ENCODE data around the gene GIMAP6. TPM values are rescaled to one million over a fixed set of nuclear protein-coding genes. Genes with fewer than 3 reads are reported as not detected.

GIMAP6 gene
- total and polyA plus RNA-seq, 2 of the 8 experiments (the other 6 are each of a cell fraction or from before 2014, with no cell fraction given) = not detected

- no peak for FAIRE-seq
- Histone ChIP-seq H3K4me2 (ENCODE audit: insufficient read depth in 1 of 2, low read depth in 2 of 2, low read length in 2 of 2) (no peak overlapping the region), H3K4me1 (replicated peaks in 1 of 4; ENCODE audit: control insufficient read depth in 3 of 4, insufficient read depth in 4 of 4, low read length in 3 of 4) (no peaks in the 10 kb centered on the region), H3K9me3 (ENCODE audit: insufficient read depth in 2 of 2, low read depth in 1 of 2, low read length in 1 of 2) (peaks cover 10 to 11% of the 10 kb centered on the region in 2 experiments; a peak in 3 of 4 replicates), H2BK20ac (ENCODE audit: low read length) (no peak overlapping the region), H3K36me3 (ENCODE audit: control insufficient read depth in 2 of 4, insufficient read depth in 4 of 4, low read length in 3 of 4) (no peaks in the 10 kb centered on the region), H3K23me2 (ENCODE audit: low read depth, low read length) (no peaks in the 10 kb centered on the region), H3K18ac (ENCODE audit: extremely low read depth, low read length) (no peak overlapping the region), H3K56ac (replicated peaks; ENCODE audit: insufficient read length, low read depth, low read length) (no peak overlapping the region), H2AK5ac (ENCODE audit: low read depth, low read length) (no peak overlapping the region), H3K79me1 (ENCODE audit: low read depth, low read length) (no peaks in the 10 kb centered on the region), H3K9ac (replicated peaks in 1 of 4; ENCODE audit: extremely low read depth in 1 of 4, low read depth in 3 of 4, low read length in 3 of 4) (no peak overlapping the region), H2BK120ac (replicated peaks; ENCODE audit: low read depth, low read length) (no peak overlapping the region), H3K4ac (replicated peaks; ENCODE audit: insufficient read length, low read depth, low read length) (no peak overlapping the region), H3K27me3 (replicated peaks in 1 of 4; ENCODE audit: control insufficient read depth in 3 of 4, extremely low read depth in 1 of 4, insufficient read depth in 3 of 4, low read length in 3 of 4) (no peaks in the 10 kb centered on the region), H4K5ac (ENCODE audit: insufficient read length, low read depth, low read length) (no peak overlapping the region), H2BK15ac (ENCODE audit: low read length) (no peak overlapping the region), H2BK12ac (ENCODE audit: low read depth, low read length) (no peak overlapping the region), H3K79me2 (ENCODE audit: control insufficient read depth in 1 of 2, insufficient read depth in 2 of 2, low read length in 2 of 2) (no peaks in the 10 kb centered on the region), H3K23ac (ENCODE audit: insufficient read length) (no peak overlapping the region), H2AFZ (ENCODE audit: low read length) (no peak overlapping the region), H4K20me1 (replicated peaks in 1 of 2; ENCODE audit: control insufficient read depth in 1 of 2, insufficient read depth in 2 of 2, low read length in 2 of 2) (no peaks in the 10 kb centered on the region), H3K4me3 (ENCODE audit: extremely low read depth in 1 of 4, insufficient read depth in 2 of 4, low read depth in 3 of 4, low read length in 4 of 4) (no peak overlapping the region), H3K14ac (ENCODE audit: insufficient read length) (no peak overlapping the region), H4K8ac (ENCODE audit: extremely low read depth, insufficient read depth, low read length) (no peak overlapping the region), H3K27ac (ENCODE audit: low read depth, low read length) (no peak overlapping the region), H2BK5ac (ENCODE audit: low read depth, low read length) (no peak overlapping the region), H4K91ac (replicated peaks; ENCODE audit: insufficient read length, low read length) (no peak overlapping the region)
- no peak for TF ChIP-seq SAP30 (IDR thresholded peaks at IDR 0.05; ENCODE audit: insufficient read depth, insufficient replicate concordance, low read length)
- TF ChIP-seq TAF7 (optimal IDR thresholded peaks at IDR 0.05; ENCODE audit: borderline replicate concordance, low read depth, low read length) = no peak
- TF ChIP-seq EZH2 (IDR thresholded peaks at IDR 0.05; ENCODE audit: low read depth, low read length, severe bottlenecking) = no peak
- no peak for TF ChIP-seq CTBP2 (IDR thresholded peaks at IDR 0.05; ENCODE audit: borderline replicate concordance, insufficient read depth, insufficient read length, low read length)
- no peak for TF ChIP-seq SIX5 (IDR thresholded peaks at IDR 0.05; ENCODE audit: low read depth, low read length)
- no peak for TF ChIP-seq RXRA (IDR thresholded peaks at IDR 0.05; ENCODE audit: insufficient read depth, low read depth, low read length)
- no peak for TF ChIP-seq RNF2 (IDR thresholded peaks at IDR 0.05; ENCODE audit: borderline replicate concordance, low read depth, low read length, missing control alignments, poor library complexity, severe bottlenecking)
- no peak for TF ChIP-seq EP300 (IDR thresholded peaks at IDR 0.05; ENCODE audit: borderline replicate concordance in 1 of 2, low read depth in 2 of 2, low read length in 2 of 2)
- TF ChIP-seq GTF2F1 (IDR thresholded peaks at IDR 0.05; ENCODE audit: borderline replicate concordance, low read depth, low read length) = no peak
- TF ChIP-seq ZNF274 (IDR thresholded peaks at IDR 0.05; ENCODE audit: borderline replicate concordance, extremely low read depth, low read length) = no peak
- no peak for TF ChIP-seq RFX5 (IDR thresholded peaks at IDR 0.05; ENCODE audit: borderline replicate concordance, low read depth, low read length)
- no peak for TF ChIP-seq HDAC6 (IDR thresholded peaks at IDR 0.05; ENCODE audit: low read depth, low read length)
- TF ChIP-seq RAD21 (IDR thresholded peaks at IDR 0.05 in 1 of 2, conservative IDR thresholded peaks at IDR 0.05 in 1 of 2; ENCODE audit: low read depth in 2 of 2, low read length in 2 of 2) = no peak
- ChIA-PET POLR2A (ENCODE audit: partially characterized antibody) (no interaction called here), CTCF (ENCODE audit: partially characterized antibody) (no interaction called here)
- no peak for DNase-seq (ENCODE audit: low read depth in 1 of 2, low spot score in 2 of 2)
- 29% methylated on average over 2 of the region's 2 CpGs; no CpG with 5 or more reads in 1 of the 2 experiments for WGBS, 2 experiments (ENCODE audit: extremely low coverage in 1 of 2, insufficient coverage in 1 of 2, insufficient read length in 1 of 2, insufficient replicate concordance in 2 of 2, low coverage in 1 of 2, low lambda C conversion rate in 2 of 2, missing lambda C conversion rate in 1 of 2)
These were observed 36.8 kb downstream of the GIMAP6 start for GRCh38 chr7:150595361-150595760.

Data from H1 (cell line).